Suprapubic skin (tissue), 4 donors: ENCODE data around the gene IL22RA2. TPM values are rescaled to one million over a fixed set of nuclear protein-coding genes. Genes with fewer than 3 reads are reported as not detected.
"Not testable (repeated sequence)": the region's sequence is repeated elsewhere in the genome, so short reads cannot be mapped to it uniquely, and the experiment has no call there.

ENCODE experiments used
- DNase-seq, 2 donors: peaks; one replicate each; pipeline ENCODE4 v3.0.0-alpha.2; 2019; ENCODE audit warnings: low spot score in 2 of 2
- H3K27ac ChIP-seq: fragments of 200-600 bp; sonication (generic); one replicate; pipeline ENCODE4 v1.5.1; 2019
- H3K27me3 ChIP-seq: fragments of 200-600 bp; sonication (generic); one replicate; pipeline ENCODE4 v1.5.1; 2019
- H3K36me3 ChIP-seq: fragments of 200-600 bp; sonication (generic); one replicate; pipeline ENCODE4 v1.5.1; 2019
- H3K4me1 ChIP-seq: fragments of 200-600 bp; sonication (generic); one replicate; pipeline ENCODE4 v1.5.1; 2019
- H3K4me3 ChIP-seq: fragments of 200-600 bp; sonication (generic); one replicate; pipeline ENCODE4 v1.5.1; 2019; ENCODE audit warnings: mild to moderate bottlenecking
- H3K9me3 ChIP-seq: fragments of 200-600 bp; sonication (generic); one replicate; pipeline ENCODE4 v1.5.1; 2019
- CTCF ChIP-seq, 2 donors: fragments of 200-600 bp in 1 of 2; fragments of 450-650 bp in 1 of 2; sonication (generic) in 1 of 2; IDR thresholded peaks; one replicate each; pipeline ENCODE4 v1.5.1; 2016 to 2019; ENCODE audit warnings: antibody characterized with exemption in 2 of 2, mild to moderate bottlenecking in 1 of 2, moderate library complexity in 1 of 2
- EP300 ChIP-seq: sonication (generic); formaldehyde crosslinking; IDR thresholded peaks from one replicate; pipeline ENCODE4 v1.6.1; 2017; ENCODE audit warnings: antibody characterized with exemption
- POLR2A ChIP-seq, 2 donors: fragments of 450-650 bp; IDR thresholded peaks; one replicate each; pipeline ENCODE4 v1.6.1; 2017; ENCODE audit warnings: antibody characterized with exemption in 2 of 2, mild to moderate bottlenecking in 2 of 2, moderate library complexity in 2 of 2
- POLR2AphosphoS5 ChIP-seq, 3 donors: sonication (generic); formaldehyde crosslinking; IDR thresholded peaks; one replicate each; pipeline ENCODE4 v1.6.1; 2017; ENCODE audit warnings: antibody characterized with exemption in 3 of 3
- WGBS: methylation state at CpG from one replicate; pipeline ENCODE4 v1.1.5; 2018; 5-methylcytosine and 5-hydroxymethylcytosine counted together
- total RNA-seq, 4 donors: library from RNA; depleted of rRNA; stranded (reverse); fragments of >200 nt; gene quantifications; one replicate each; pipeline ENCODE4 v1.1.0, GENCODE V29; 2016

The IL22RA2 gene
- total RNA-seq, 4 donors from 2014 or later: 0.26 to 0.56 TPM; not detected in 2

DNA sequence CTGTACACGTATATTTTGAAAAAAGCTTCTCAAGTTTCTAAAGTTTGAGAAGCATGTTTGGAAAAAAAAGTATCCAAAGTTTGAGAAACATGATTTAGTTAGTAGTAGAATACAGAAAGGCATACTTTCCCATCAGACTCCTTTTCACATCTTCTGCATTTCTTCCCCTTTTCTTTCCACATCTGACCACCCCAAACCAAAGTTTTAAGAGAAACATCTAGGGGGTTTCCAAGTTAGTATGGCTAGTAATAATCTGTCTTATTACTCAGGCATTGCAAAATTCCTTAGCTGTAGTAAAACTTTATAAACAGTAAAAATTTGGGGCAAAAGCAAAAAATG lies 65.7 kb downstream of the IL22RA2 start:
- Histone ChIP-seq H3K27me3 (no peaks in the 10 kb centered on the region), H3K9me3 (no peaks in the 10 kb centered on the region), H3K36me3 (no peaks in the 10 kb centered on the region), H3K4me3 (no peak overlapping the region), H3K4me1 (peaks cover 27% of the 10 kb centered on the region), H3K27ac (no peak overlapping the region)
- 91% methylated on average over 1 of the region's 1 CpG for WGBS
- no peak for DNase-seq
- TF ChIP-seq CTCF (IDR thresholded peaks at IDR 0.05): no peak
- no peak for TF ChIP-seq EP300
- TF ChIP-seq POLR2A (IDR thresholded peaks at IDR 0.05): no peak
- no peak for TF ChIP-seq POLR2AphosphoS5 (IDR thresholded peaks at IDR 0.05)

- not testable (repeated sequence) for H3K27me3 ChIP-seq, H3K27ac ChIP-seq, H3K4me3 ChIP-seq, H3K9me3 ChIP-seq, DNase-seq, H3K36me3 ChIP-seq
- WGBS: 75% methylated on average over 6 of the region's 6 CpGs
- H3K4me1 ChIP-seq: peaks cover 32% of the 10 kb centered on the region
Measured at GRCh38 chr6:137107047-137107766, 66.2 kb downstream of the IL22RA2 start.

- no peak overlapping the region for H3K4me3 ChIP-seq
- WGBS: 65% methylated on average over 3 of the region's 3 CpGs
- H3K27ac ChIP-seq: peak overlapping the region; percentile 30
- TF ChIP-seq POLR2AphosphoS5 (IDR thresholded peaks at IDR 0.05) (no peak), EP300 (no peak), POLR2A (IDR thresholded peaks at IDR 0.05) (no peak), CTCF (IDR thresholded peaks at IDR 0.05) (no peak)
- H3K27me3 ChIP-seq: no peaks in the 10 kb centered on the region
- H3K9me3 ChIP-seq: no peaks in the 10 kb centered on the region
- no peak for DNase-seq
- H3K4me1 ChIP-seq: peaks cover 28% of the 10 kb centered on the region
- no peaks in the 10 kb centered on the region for H3K36me3 ChIP-seq
Measured at GRCh38 chr6:137106183-137106582, 67.3 kb downstream of the IL22RA2 start.

GRCh38 chr6:137105375-137105774 lies 68.1 kb downstream of the IL22RA2 start:
- 51% methylated on average over 4 of the region's 4 CpGs for WGBS
- H3K27ac ChIP-seq: peak overlapping the region; percentile 71
- DNase-seq: no peak
- H3K27me3 ChIP-seq: no peaks in the 10 kb centered on the region
- H3K4me1 ChIP-seq: peaks cover 28% of the 10 kb centered on the region
- no peaks in the 10 kb centered on the region for H3K9me3 ChIP-seq
- H3K36me3 ChIP-seq: no peaks in the 10 kb centered on the region
- no peak overlapping the region for H3K4me3 ChIP-seq
- no peak for TF ChIP-seq POLR2A (IDR thresholded peaks at IDR 0.05)
- no peak for TF ChIP-seq EP300
- no peak for TF ChIP-seq CTCF (IDR thresholded peaks at IDR 0.05)
- peak in 1 of 3 donors; percentile 11 for TF ChIP-seq POLR2AphosphoS5 (IDR thresholded peaks at IDR 0.05)

GRCh38 chr6:137104926-137105325 lies 68.5 kb downstream of the IL22RA2 start:
- peaks cover 28% of the 10 kb centered on the region for H3K4me1 ChIP-seq
- no peaks in the 10 kb centered on the region for H3K36me3 ChIP-seq
- H3K27ac ChIP-seq: peak overlapping the region; percentile 71
- WGBS: 33% methylated on average over 2 of the region's 3 CpGs
- no peak for DNase-seq
- H3K27me3 ChIP-seq: no peaks in the 10 kb centered on the region
- H3K9me3 ChIP-seq: no peaks in the 10 kb centered on the region
- no peak for TF ChIP-seq POLR2AphosphoS5 (IDR thresholded peaks at IDR 0.05)
- no peak for TF ChIP-seq EP300
- TF ChIP-seq CTCF (IDR thresholded peaks at IDR 0.05): no peak
- no peak for TF ChIP-seq POLR2A (IDR thresholded peaks at IDR 0.05)
- H3K4me3 ChIP-seq: no peak overlapping the region
